Trophoblast cell (in vitro differentiated cells and primary cell): Measurements from ENCODE around the gene CLASP1.

Experiments
- DNase-seq, 2 donors: peaks; one replicate each; pipeline ENCODE4 v3.0.0-alpha.2; 2016
- H2AFZ ChIP-seq: 2 replicates; pipeline ENCODE4 v1.6.1; 2013; ENCODE audit warnings: low read length, moderate library complexity, mild to moderate bottlenecking; ENCODE audit not compliant: insufficient read depth, poor library complexity
- H2AK5ac ChIP-seq: 2 replicates; pipeline ENCODE4 v1.6.1; 2013; ENCODE audit warnings: mild to moderate bottlenecking, low read length
- H2BK120ac ChIP-seq: 2 replicates; pipeline ENCODE4 v1.6.1; 2013; ENCODE audit warnings: low read length, mild to moderate bottlenecking, moderate library complexity; ENCODE audit not compliant: insufficient read depth, poor library complexity
- H2BK12ac ChIP-seq: 2 replicates; pipeline ENCODE4 v1.6.1; 2013; ENCODE audit warnings: mild to moderate bottlenecking, low read length, moderate library complexity
- H2BK5ac ChIP-seq: 2 replicates; pipeline ENCODE4 v1.6.1; 2013; ENCODE audit warnings: low read length, low read depth, moderate library complexity, mild to moderate bottlenecking; ENCODE audit not compliant: poor library complexity
- H3K14ac ChIP-seq: 2 replicates; pipeline ENCODE4 v1.6.1; 2013; ENCODE audit warnings: mild to moderate bottlenecking, low read length
- H3K18ac ChIP-seq: 2 replicates; pipeline ENCODE4 v1.6.1; 2013; ENCODE audit warnings: mild to moderate bottlenecking, low read length
- H3K23ac ChIP-seq: 2 replicates; pipeline ENCODE4 v1.6.1; 2013; ENCODE audit warnings: low read length
- H3K27ac ChIP-seq: 2 replicates; pipeline ENCODE4 v1.5.1; 2013; ENCODE audit warnings: low read depth, mild to moderate bottlenecking, inconsistent platforms, low read length, moderate library complexity
- H3K27me3 ChIP-seq: 2 replicates; pipeline ENCODE4 v1.6.1; 2013; ENCODE audit warnings: inconsistent platforms, mild to moderate bottlenecking, low read length, moderate library complexity; ENCODE audit not compliant: insufficient read depth
- H3K36me3 ChIP-seq, 2 experiments: 1 replicate in 1 of 2; 2 replicates in 1 of 2; pipeline ENCODE4 v1.6.1; 2013; ENCODE audit warnings: low read length in 2 of 2, mild to moderate bottlenecking in 2 of 2, moderate library complexity in 1 of 2; ENCODE audit not compliant: insufficient read depth in 2 of 2, control insufficient read depth in 1 of 2
- H3K4ac ChIP-seq: 2 replicates; pipeline ENCODE4 v1.6.1; 2013; ENCODE audit warnings: low read depth, mild to moderate bottlenecking, low read length, moderate library complexity
- H3K4me1 ChIP-seq, 2 experiments: 1 replicate in 1 of 2; 2 replicates in 1 of 2; pipeline ENCODE4 v1.6.1; 2013; ENCODE audit warnings: low read length in 2 of 2, mild to moderate bottlenecking in 2 of 2, moderate library complexity in 1 of 2; ENCODE audit not compliant: insufficient read depth in 2 of 2, control insufficient read depth in 1 of 2
- H3K4me2 ChIP-seq: 2 replicates; pipeline ENCODE4 v1.6.1; 2013; ENCODE audit warnings: inconsistent platforms, mild to moderate bottlenecking, low read length, moderate library complexity
- H3K4me3 ChIP-seq: 2 replicates; pipeline ENCODE4 v1.5.1; 2013; ENCODE audit warnings: mild to moderate bottlenecking, low read depth, low read length, inconsistent platforms
- H3K79me1 ChIP-seq: one replicate; pipeline ENCODE4 v1.6.1; 2013; ENCODE audit warnings: low read length
- H3K79me2 ChIP-seq: 2 replicates; pipeline ENCODE4 v1.6.1; 2013; ENCODE audit warnings: low read length, mild to moderate bottlenecking; ENCODE audit not compliant: control insufficient read depth, insufficient read depth, poor library complexity
- H3K9ac ChIP-seq: 2 replicates; pipeline ENCODE4 v1.6.1; 2013; ENCODE audit warnings: mild to moderate bottlenecking, low read length
- H3K9me3 ChIP-seq: 2 replicates; pipeline ENCODE4 v1.6.1; 2013; ENCODE audit warnings: low read depth, mild to moderate bottlenecking, control low read depth, inconsistent platforms, low read length; ENCODE audit not compliant: insufficient read depth
- H4K12ac ChIP-seq: 2 replicates; pipeline ENCODE4 v1.6.1; 2013; ENCODE audit warnings: low read depth, mild to moderate bottlenecking, low read length, moderate library complexity
- H4K8ac ChIP-seq: 2 replicates; pipeline ENCODE4 v1.6.1; 2013; ENCODE audit warnings: low read depth, mild to moderate bottlenecking, low read length, moderate library complexity
- H4K91ac ChIP-seq: one replicate; pipeline ENCODE4 v1.6.1; 2013; ENCODE audit warnings: low read depth, mild to moderate bottlenecking, low read length, moderate library complexity
- WGBS: extraction: QIAGEN DNeasy Blood & Tissue Kit; methylation state at CpG from one replicate; pipeline ENCODE4 v1.1.7; 2013; ENCODE audit warnings: missing lambda C conversion rate; ENCODE audit not compliant: insufficient read length, insufficient coverage; ENCODE audit errors: extremely low coverage; 5-methylcytosine and 5-hydroxymethylcytosine counted together

The CLASP1 gene

DNA sequence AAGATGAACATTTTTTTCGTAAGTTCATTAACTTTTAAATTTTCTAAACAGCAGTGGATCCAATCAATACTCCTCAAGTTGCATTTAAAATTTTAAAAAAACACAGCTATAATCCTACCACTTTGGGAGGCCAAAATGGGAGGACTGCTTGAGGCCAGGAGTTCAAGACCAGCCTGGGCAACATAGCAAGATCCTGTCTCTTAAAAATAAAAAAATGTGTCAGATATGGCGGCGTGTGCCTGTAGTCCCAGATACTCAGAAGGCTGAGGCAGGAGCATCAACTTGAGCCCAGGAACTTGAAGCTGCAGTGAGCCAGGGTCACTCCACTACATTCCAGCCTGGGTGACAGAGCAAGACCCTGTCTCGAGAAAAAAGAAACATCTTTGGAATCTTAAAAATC lies 178.3 kb downstream of the CLASP1 start:
- Histone ChIP-seq H2BK12ac (no peak overlapping the region), H2BK120ac (no peak overlapping the region), H4K91ac (no peak overlapping the region), H2AK5ac (no peak overlapping the region), H2AFZ (no peak overlapping the region), H4K12ac (no peak overlapping the region), H3K4ac (no peak overlapping the region), H3K14ac (no peak overlapping the region), H3K9ac (no peak overlapping the region), H3K4me3 (no peak overlapping the region), H3K36me3 (peaks cover 10 to 16% of the 10 kb centered on the region in 2 experiments), H4K8ac (no peak overlapping the region), H3K79me2 (no peaks in the 10 kb centered on the region), H3K23ac (no peak overlapping the region), H3K9me3 (no peaks in the 10 kb centered on the region), H3K4me2 (no peak overlapping the region), H3K27me3 (no peaks in the 10 kb centered on the region), H3K27ac (no peak overlapping the region), H3K18ac (no peak overlapping the region), H3K4me1 (peaks cover 0 to 13% of the 10 kb centered on the region in 2 experiments), H3K79me1 (no peaks in the 10 kb centered on the region), H2BK5ac (no peak overlapping the region)
- no CpG with 5 or more reads among the region's 4 CpGs for WGBS
- peak in 1 of 2 donors; percentile 12 for DNase-seq

DNA sequence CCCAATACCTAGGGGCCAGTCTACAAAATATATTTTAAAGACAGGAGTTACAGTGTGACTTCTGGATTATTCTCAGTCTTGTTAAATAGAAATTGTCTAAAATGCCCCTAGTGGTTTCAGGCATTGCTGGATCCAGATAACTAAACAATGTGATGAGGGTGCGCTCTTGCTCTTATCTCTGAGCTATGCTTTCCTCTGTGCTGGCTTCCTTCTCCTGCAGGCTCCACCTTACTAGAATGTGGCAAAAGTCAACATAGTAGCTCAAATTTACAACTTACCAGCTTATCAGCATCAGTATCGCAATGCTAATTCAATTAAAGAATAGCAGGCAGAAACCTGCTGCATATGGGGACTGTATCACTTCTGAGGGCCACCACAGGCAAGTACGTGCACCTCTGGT lies 179.9 kb downstream of the CLASP1 start:
- Histone ChIP-seq H4K12ac (no peak overlapping the region), H3K14ac (no peak overlapping the region), H3K9ac (no peak overlapping the region), H4K8ac (no peak overlapping the region), H3K27ac (no peak overlapping the region), H3K79me2 (no peaks in the 10 kb centered on the region), H3K4me2 (no peak overlapping the region), H3K36me3 (peaks cover 10 to 16% of the 10 kb centered on the region in 2 experiments), H3K4me1 (peaks cover 0 to 13% of the 10 kb centered on the region in 2 experiments), H2BK5ac (no peak overlapping the region), H2BK12ac (no peak overlapping the region), H2AFZ (no peak overlapping the region), H3K9me3 (no peaks in the 10 kb centered on the region), H3K23ac (no peak overlapping the region), H3K4me3 (no peak overlapping the region), H2AK5ac (no peak overlapping the region), H2BK120ac (no peak overlapping the region), H3K4ac (no peak overlapping the region), H3K79me1 (no peaks in the 10 kb centered on the region), H4K91ac (no peak overlapping the region), H3K27me3 (no peaks in the 10 kb centered on the region), H3K18ac (no peak overlapping the region)
- WGBS, result no CpG with 5 or more reads among the region's 3 CpGs
- peak; percentile 8 to 56 for DNase-seq

DNA sequence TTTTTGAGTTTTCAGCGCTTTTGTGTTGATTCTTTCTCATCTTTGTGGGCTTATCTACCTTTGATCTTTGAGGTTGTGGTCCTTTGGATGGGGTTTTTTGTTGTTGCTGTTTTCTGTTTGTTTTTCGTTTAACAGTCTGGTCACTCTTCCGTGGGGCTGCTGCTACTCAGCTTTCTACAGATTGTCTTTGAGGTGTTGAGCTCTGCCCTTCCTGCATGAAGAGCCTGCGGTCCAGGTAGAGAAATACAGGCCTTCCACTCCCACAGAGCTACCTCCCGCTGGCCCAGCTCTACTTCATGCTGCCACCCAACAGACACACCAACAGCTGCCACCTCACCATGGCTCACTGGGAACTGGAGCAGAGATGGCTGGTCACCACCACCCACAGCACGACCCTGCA lies 180.3 kb downstream of the CLASP1 start:
- no peak overlapping the region for H4K8ac ChIP-seq
- H3K79me1 ChIP-seq, result no peaks in the 10 kb centered on the region
- H4K12ac ChIP-seq, result no peak overlapping the region
- no peak overlapping the region for H3K18ac ChIP-seq
- no peaks in the 10 kb centered on the region for H3K9me3 ChIP-seq
- no peak overlapping the region for H2AFZ ChIP-seq
- H2BK120ac ChIP-seq, result no peak overlapping the region
- no peak overlapping the region for H3K14ac ChIP-seq
- H2BK12ac ChIP-seq, result no peak overlapping the region
- no peak overlapping the region for H3K9ac ChIP-seq
- no peaks in the 10 kb centered on the region for H3K27me3 ChIP-seq
- no peak overlapping the region for H2BK5ac ChIP-seq
- H4K91ac ChIP-seq, result no peak overlapping the region
- no peak overlapping the region for H3K4ac ChIP-seq
- no peak overlapping the region for H3K23ac ChIP-seq
- no peaks in the 10 kb centered on the region for H3K79me2 ChIP-seq
- no CpG with 5 or more reads among the region's 6 CpGs for WGBS
- peaks cover 10 to 16% of the 10 kb centered on the region in 2 experiments for H3K36me3 ChIP-seq
- H3K4me2 ChIP-seq, result no peak overlapping the region
- no peak overlapping the region for H2AK5ac ChIP-seq
- H3K4me3 ChIP-seq, result no peak overlapping the region
- peaks cover 0 to 13% of the 10 kb centered on the region in 2 experiments for H3K4me1 ChIP-seq
- no peak overlapping the region for H3K27ac ChIP-seq
- no peak for DNase-seq

DNA sequence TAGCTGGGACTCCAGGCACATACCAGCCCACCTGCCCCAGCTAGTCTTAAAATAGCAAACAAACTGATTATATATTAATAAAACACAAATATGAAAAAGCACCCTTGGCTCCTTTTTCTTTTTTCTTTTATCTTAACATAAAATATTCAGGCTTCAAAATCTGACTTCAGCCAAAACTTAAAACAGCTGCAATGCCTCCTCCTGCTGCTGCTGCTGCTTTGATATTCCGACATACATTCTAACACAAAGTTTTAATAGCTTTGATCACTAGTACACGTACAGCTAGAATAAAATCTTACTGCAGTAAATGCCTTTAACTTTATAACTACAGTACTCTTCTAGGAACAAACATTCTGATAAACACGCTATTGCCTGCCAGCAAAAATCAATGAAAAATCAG lies 190.0 kb downstream of the CLASP1 start:
- Histone ChIP-seq H3K79me1 (no peaks in the 10 kb centered on the region), H3K23ac (no peak overlapping the region), H3K4me3 (no peak overlapping the region), H2AK5ac (no peak overlapping the region), H3K79me2 (no peaks in the 10 kb centered on the region), H2BK5ac (no peak overlapping the region), H4K91ac (no peak overlapping the region), H3K9me3 (no peaks in the 10 kb centered on the region), H3K27me3 (no peaks in the 10 kb centered on the region), H3K27ac (no peak overlapping the region), H4K8ac (no peak overlapping the region), H3K9ac (no peak overlapping the region), H3K36me3 (peaks cover 2 to 7% of the 10 kb centered on the region in 2 experiments), H3K14ac (no peak overlapping the region), H2AFZ (no peak overlapping the region), H3K18ac (no peak overlapping the region), H2BK120ac (no peak overlapping the region), H4K12ac (no peak overlapping the region), H3K4ac (no peak overlapping the region), H3K4me2 (no peak overlapping the region), H3K4me1 (no peaks in the 10 kb centered on the region), H2BK12ac (no peak overlapping the region)
- no peak for DNase-seq
- WGBS, result no CpG with 5 or more reads among the region's 3 CpGs
